AG04450 (cell line): ENCODE data around the gene PRXL2A. TPM values are rescaled to one million over a fixed set of nuclear protein-coding genes. Genes with fewer than 3 reads are reported as not detected.

Source experiments
- CTCF ChIA-PET: fragments of 300-600, 350-600 bp; formaldehyde crosslinking; extraction: SDS; loops from one replicate; lab custom pipeline; 2022; ENCODE audit warnings: antibody characterized with exemption, inconsistent platforms; lab: Charles Lee
- POLR2A ChIA-PET: fragments of 350-600 bp; formaldehyde crosslinking; extraction: SDS; loops from one replicate; lab custom pipeline; 2021; ENCODE audit warnings: antibody characterized with exemption, inconsistent platforms; lab: Yijun Ruan, JAX
- DNase-seq: peaks from one replicate; pipeline ENCODE4 v3.0.0-alpha.2; 2011; ENCODE audit warnings: low read depth, low spot score
- H3K27ac ChIP-seq: one replicate; pipeline ENCODE4 v1.5.1; 2012; ENCODE audit warnings: low read depth, low read length, control low read depth
- H3K27me3 ChIP-seq: one replicate; pipeline ENCODE4 v1.6.0; 2012; ENCODE audit warnings: low read length; ENCODE audit not compliant: control insufficient read depth, insufficient read depth
- H3K4me3 ChIP-seq: 2 replicates; pipeline ENCODE4 v1.5.1; 2011; ENCODE audit warnings: mild to moderate bottlenecking, low read depth, low read length, control low read depth
- H3K9me3 ChIP-seq: 2 replicates; pipeline ENCODE4 v1.5.1; 2012; ENCODE audit warnings: low read length; ENCODE audit not compliant: control insufficient read depth, insufficient read depth
- polyA plus RNA-seq: library from polyadenylated mRNA; depleted of rRNA; stranded (reverse); fragments of >200 nt; gene quantifications from 2 replicates; pipeline ENCODE4 v1.2.3, GENCODE V29; 2011
- TF ChIP-seq, protein P1 (sequence below): IDR thresholded peaks from 2 replicates; pipeline ENCODE4 v1.5.1; 2011; ENCODE audit warnings: low read depth, low read length, control low read depth, inconsistent platforms

Gene PRXL2A
- polyA plus RNA-seq, 1 experiment = 5.2 TPM

DNA sequence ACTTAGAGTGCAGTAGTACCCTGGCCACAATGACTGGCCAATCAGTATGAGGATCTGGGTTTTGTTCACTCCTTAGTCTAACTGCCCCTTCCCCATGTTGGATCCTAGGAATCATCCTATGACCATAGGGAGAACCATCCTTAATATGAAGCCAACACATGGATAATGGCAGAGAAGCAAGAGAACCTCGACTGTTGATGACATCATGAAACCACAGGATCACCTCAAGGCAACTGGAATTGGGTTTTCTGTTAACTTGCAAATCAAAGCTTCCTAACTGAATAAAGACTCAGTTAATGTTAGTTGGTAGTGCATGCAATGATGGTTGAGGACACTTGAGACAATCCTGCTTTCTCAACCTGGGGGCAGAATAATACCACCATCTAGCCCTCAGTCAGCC lies 3.3 kb upstream of the PRXL2A start:
- H3K4me3 ChIP-seq = no peak overlapping the region
- H3K27ac ChIP-seq = no peak overlapping the region
- DNase-seq = no peak
- no peaks in the 10 kb centered on the region; the same call in 1 of the 2 replicates for H3K9me3 ChIP-seq
- ChIA-PET POLR2A (no interaction called here), CTCF (no interaction called here)
- TF ChIP-seq, protein P1, sequence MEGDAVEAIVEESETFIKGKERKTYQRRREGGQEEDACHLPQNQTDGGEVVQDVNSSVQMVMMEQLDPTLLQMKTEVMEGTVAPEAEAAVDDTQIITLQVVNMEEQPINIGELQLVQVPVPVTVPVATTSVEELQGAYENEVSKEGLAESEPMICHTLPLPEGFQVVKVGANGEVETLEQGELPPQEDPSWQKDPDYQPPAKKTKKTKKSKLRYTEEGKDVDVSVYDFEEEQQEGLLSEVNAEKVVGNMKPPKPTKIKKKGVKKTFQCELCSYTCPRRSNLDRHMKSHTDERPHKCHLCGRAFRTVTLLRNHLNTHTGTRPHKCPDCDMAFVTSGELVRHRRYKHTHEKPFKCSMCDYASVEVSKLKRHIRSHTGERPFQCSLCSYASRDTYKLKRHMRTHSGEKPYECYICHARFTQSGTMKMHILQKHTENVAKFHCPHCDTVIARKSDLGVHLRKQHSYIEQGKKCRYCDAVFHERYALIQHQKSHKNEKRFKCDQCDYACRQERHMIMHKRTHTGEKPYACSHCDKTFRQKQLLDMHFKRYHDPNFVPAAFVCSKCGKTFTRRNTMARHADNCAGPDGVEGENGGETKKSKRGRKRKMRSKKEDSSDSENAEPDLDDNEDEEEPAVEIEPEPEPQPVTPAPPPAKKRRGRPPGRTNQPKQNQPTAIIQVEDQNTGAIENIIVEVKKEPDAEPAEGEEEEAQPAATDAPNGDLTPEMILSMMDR = no peak
- peaks cover 24% of the 10 kb centered on the region for H3K27me3 ChIP-seq

DNA sequence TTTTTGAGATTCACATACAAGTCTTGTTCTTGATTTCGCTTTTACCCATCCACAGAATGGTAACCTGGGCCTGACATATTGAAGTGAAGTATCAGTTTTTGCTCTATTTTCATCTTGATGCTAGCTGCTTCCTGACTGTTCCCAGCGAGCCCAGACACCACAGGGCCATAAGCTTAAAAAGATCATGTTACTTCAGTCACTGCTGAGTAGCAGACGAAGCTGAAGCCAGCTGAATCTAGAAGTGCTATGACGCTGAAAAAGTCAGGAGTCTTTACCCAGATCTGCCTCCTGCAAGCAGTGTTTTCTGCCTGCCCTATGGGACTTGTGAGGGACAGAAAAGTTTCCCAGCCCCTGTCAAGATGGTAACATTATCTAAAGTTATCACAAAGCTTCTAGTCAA lies 2.7 kb upstream of the PRXL2A start:
- peaks cover 27% of the 10 kb centered on the region for H3K27me3 ChIP-seq
- H3K9me3 ChIP-seq = no peaks in the 10 kb centered on the region; the same call in 1 of the 2 replicates
- TF ChIP-seq, protein P1 = no peak
- ChIA-PET CTCF (interaction anchor here (0.7 to 1.1 kb wide), 3 partner anchors 23 to 259 kb away, joined by 3 read pairs; no protein-coding TSS in a partner anchor), POLR2A (no interaction called here)
- H3K27ac ChIP-seq = no peak overlapping the region
- DNase-seq = no peak
- H3K4me3 ChIP-seq = no peak overlapping the region

DNA sequence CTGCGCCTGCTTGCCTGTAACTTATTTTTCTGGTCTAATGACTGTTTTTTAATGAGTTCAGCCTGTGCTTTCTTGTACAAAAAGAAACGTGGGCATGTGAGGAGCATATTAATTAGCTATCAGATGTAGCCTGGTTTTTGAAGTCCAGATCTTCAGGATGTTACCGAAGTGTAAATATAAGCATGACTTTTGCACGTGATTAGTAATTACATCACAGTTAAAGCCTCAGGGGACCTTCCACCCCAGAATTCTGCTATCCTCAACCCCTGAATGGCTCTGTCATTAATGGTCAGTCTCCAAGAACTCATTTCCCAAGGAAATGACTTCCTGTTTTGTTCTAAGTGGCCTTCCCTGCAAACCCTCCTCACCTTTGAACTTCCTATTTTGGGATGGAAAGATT lies 2.1 kb upstream of the PRXL2A start:
- Histone ChIP-seq H3K27me3 (peaks cover 27% of the 10 kb centered on the region), H3K27ac (no peak overlapping the region), H3K9me3 (no peaks in the 10 kb centered on the region; the same call in 1 of the 2 replicates), H3K4me3 (no peak overlapping the region)
- CTCF ChIA-PET = interaction anchor here (0.7 to 1.1 kb wide), 4 partner anchors 23 to 258 kb away, joined by 3 read pairs; no protein-coding TSS in a partner anchor
- TF ChIP-seq, protein P1 = no peak
- POLR2A ChIA-PET = no interaction called here
- no peak for DNase-seq

DNA sequence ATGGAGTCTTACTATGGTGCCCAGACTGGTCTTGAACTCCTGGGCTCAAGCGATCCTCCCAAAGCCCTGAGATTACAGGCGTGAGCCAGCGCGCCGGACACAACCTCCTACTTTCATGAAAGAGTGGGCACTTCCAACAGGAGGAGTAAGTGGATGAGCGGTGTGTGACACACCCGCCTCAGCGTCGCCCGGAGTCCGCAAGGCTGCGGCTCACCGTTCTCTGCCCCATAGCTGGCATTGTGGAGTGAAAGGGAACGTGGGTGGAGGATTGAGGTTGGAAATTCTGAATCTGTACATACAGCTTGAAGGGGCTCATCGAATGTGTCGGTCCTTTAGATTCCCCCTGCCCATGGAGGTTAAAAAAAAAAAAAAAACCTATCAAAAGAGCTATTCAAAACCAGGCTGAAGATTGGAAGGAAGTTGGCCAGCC lies 524 bp upstream of the PRXL2A start:
- H3K27ac ChIP-seq = no peak overlapping the region
- no peak for DNase-seq
- H3K27me3 ChIP-seq = peaks cover 27% of the 10 kb centered on the region
- POLR2A ChIA-PET = no interaction called here
- H3K9me3 ChIP-seq = no peaks in the 10 kb centered on the region; the same call in 1 of the 2 replicates
- peak overlapping the region; percentile 57 for H3K4me3 ChIP-seq
- TF ChIP-seq, protein P1 = no peak
- CTCF ChIA-PET = interaction anchor here (0.6 to 1.6 kb wide), 4 partner anchors 11 to 191 kb away, joined by 3 to 4 read pairs (median 4); no protein-coding TSS in a partner anchor

DNA sequence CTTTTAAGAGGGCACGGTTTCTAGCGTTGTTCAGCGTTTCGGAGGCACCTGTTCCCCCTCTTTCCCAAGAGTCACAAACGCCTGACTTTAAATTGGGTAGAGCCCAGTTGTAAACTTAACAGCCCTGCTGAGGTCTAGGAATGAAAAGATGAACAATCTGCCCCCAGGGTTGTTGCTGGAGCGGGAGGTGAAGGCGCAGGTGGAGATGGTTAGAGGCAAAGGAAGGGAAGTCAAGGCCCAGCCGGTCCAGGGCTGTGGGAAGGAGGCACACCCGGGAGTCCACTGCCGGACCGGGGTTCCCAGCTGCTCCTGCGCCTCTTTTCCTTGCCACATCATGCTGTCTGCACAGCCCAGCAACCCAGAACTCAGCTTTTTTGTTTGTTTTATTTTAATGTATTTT lies 770 bp downstream of the PRXL2A start:
- TF ChIP-seq, protein P1 = no peak
- Histone ChIP-seq H3K27me3 (peaks cover 27% of the 10 kb centered on the region), H3K4me3 (peak overlapping the region; percentile 57; the same call in 1 of the 2 replicates), H3K27ac (no peak overlapping the region), H3K9me3 (no peaks in the 10 kb centered on the region; the same call in 1 of the 2 replicates)
- ChIA-PET POLR2A (no interaction called here), CTCF (no interaction called here)
- DNase-seq = no peak
